HG02588 (cell line): ENCODE data around the gene PLA2G4E.

Source experiments
- ATAC-seq: cut with Tn5 transposase; IDR thresholded peaks from one replicate; pipeline ENCODE4 v1.9.1; 2021; ENCODE audit warnings: mild to moderate bottlenecking, moderate library complexity; ENCODE audit not compliant: unreplicated experiment

The PLA2G4E gene

DNA sequence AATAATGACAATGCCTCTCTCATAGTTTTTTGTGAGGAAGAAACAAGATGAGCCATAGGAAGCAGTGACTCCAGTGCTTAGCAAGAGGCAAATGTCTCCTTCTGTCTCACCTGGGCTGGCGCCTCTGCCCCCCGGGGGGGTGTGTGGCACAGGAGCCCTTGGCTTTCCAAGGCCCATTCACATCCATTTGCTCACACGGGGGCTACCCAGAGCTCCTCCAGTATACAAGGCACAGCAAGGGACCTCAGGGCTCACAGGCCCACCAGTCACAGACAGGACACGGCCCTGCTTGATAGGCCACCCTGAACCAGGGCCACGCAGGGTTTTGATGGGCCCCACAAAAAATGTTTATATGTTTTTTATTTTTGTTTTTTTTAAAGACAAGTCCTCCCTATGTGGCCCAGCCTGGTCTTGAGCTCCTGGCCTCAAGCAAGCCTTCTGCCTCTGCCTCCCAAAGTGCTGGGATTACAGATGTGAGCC is 26.6 kb downstream of the PLA2G4E start:
- ATAC-seq: no peak

DNA sequence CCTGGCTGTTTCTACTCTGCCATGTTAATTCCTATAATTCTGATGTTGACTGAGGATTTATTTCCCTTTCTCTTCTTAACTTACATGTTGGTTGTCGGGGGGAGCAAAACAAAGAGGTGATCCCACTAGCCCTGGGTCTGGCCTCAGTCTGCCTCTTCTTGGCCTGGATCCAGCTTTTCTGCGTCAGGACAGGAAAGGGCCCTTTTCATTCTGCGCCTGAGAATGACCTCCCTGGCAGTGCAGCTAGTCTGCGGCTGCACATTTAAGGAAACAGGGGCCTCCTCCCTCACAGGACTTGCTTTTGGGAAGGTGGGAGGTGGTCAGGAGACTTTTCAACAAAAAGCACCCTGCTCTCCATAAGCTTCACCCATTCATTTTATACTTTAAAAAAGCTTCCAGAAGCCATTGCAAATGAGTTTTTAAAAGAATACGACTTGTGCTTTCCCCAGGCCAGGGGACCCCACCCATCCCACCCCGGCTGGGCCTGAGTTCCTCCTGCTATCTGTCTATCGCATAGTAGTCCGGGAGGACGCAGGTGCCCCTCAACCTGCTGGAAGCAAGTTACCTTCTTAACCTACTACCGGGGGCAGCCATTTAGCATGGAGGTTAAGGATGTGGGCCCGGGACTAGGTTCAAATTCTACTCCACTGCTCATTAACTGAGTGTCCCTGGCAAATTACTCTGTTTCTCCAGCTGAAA is 27.2 kb downstream of the PLA2G4E start:
- ATAC-seq: no peak

DNA sequence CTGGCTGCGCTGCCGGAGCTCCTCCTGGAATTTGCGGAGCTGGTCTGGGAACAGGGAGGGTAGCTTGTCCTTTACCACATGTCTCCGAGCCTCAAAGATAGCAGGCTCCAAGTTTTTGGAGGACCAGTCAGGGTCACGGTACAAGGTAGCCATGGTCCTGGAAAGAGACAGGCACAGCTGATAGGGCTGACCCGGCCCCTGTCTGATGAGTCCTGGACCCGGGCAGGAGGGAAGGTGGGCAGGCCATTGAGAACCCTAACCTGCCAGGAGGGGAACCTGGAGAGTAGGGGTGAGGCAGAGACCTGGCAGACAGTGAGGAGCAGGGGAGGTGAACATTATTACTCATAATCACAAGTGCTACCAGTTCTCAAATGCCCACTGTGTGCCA is 28.0 kb downstream of the PLA2G4E start:
- no peak for ATAC-seq

DNA sequence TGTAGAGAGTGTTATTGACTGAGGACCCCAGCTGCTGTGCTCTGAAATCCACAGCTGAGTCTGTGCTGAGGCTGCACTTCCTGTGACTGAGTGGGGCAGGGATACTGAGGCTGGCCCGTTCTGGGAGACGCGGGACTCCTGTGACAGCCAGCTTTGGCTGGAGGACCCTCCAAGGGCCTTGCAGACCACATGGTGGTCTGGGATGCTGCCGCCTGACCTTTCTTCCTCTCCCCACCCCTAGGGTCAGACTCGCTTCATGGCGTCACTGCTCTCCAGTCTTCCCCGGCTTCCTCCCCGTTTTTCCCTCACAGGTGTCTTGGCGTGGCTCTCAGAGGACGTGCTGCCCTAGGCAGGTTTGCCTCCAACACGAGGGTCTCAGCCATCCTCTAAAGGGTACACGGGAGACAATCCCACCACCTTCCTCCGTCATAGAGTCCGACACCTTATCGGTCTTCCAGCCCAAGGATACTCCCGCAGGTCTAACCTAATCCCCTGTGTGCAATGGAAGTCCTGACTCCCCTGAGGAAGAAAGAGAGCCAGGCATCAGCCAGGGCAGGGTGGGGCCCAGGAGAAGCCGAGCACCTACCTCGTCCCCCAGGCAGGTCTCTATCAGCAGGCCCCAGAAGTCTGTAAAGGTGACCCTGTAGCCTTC is 28.6 kb downstream of the PLA2G4E start:
- ATAC-seq: no peak

DNA sequence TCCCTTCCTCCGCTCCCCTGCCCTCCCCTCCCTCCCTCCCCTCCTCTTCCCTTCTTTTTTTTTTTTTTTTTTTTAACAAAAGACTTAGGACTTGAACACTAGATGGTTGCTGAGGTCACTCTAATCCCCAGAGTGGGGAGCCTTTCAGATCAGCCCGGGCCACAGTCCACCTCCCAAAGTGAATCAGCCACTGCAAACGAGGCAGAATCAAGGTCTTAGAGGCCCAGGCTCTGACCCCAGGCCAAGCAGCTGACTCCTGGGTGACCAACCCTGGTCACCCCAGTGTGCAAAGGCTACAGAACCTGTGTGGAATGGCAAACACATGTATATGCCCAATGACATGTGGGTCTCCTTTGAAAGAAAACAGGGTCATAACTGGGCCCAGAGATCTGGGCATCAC is 30.2 kb downstream of the PLA2G4E start:
- no peak for ATAC-seq

DNA sequence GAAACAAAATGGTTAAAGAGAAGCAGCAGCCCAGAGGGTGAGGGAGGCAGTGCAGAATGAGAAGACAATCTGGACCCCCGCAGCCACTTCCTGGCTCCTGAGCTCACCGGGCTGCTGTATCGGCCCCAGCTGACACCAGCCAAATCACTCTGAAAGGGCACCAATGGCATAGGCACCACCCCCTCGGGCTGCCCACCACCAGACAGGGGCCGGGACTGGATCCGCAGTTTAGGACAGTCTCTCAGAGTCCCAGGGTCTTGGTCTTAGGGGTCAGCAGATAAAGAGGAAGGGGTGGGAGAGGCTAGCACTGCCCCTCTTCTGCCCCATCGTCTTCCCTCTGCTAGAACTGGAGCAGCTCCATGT is 30.6 kb downstream of the PLA2G4E start:
- ATAC-seq: no peak

DNA sequence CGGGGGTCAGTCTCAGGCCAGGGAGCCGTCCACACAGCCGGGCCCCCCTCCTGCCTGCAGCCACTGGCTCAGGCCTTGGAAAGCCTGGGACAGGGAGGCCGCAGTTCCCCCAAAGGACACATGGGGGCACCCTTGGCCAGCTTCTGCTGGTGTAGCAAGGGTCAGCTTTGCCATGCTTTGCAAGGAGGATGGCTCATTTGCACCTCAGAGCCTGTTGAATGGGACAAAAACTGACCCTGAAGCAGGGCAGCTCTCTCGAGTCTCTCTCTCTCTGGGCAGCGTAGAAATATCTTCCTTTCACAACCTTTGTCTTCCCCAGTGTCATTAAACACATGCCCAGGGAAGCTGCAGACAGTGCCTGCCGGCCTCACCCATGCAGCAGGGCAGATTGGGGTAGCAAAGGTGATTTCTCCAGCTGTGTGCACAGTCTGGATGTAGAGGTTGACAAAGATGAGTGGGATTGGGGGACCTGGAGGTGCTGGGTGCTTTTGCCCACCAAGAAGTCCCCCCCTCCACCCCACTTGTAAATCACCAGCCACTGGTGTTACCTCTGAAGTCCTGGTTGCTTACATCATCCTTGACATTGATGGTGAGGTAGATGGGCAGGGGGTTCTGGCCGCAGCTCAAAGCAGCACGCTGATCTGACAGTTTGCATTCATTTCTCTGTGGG is 31.1 kb downstream of the PLA2G4E start:
- no peak for ATAC-seq

DNA sequence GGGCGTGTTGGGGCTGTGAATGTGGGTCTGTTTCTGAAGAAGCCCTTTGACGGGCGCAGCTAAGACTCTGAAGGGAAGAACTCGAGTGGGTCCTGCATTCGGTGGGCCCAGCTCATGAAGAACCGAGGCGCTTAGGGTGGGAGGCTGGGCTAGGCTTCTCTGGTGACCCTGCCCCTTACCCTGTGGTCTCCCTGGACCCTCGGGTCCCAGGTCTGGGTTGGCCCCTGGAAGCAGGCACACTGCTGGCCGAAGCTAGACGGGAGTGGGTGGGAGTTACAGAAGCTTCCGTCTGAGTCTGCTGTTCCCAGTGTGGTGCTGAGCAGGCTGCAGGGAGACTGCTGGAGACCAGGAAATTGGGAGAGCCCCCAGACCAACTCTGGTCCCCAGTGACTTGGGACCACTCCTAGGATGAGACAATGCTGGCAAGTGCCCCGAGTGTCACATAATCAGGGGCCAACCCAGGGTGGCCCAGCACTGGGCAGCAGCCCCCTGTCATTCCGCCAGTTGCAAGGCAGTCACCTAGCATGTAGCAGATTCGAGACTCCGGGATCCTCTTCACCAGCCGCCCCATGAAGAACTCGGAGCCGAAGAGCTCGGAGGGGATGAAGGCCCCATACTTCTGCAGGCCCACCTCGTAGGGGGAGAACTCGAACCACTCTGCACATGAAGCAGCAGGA is 31.8 kb downstream of the PLA2G4E start:
- no peak for ATAC-seq

DNA sequence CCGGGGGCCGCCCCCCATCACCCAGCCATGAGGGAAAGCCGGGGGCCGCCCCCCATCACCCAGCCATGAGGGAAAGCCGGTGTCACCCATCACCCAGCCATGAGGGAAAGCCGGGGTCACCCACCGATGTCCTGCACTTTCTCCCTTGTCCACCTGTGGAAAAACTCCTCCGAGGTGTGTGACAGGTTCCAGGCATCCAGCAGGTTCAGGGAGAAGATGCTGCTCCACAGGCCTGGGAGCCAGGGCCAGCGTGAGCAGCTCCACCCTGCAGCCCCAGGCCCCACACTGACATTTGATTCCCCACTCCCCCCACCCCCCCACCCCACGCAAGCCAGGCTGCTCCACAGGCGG is 32.9 kb downstream of the PLA2G4E start:
- no peak for ATAC-seq

DNA sequence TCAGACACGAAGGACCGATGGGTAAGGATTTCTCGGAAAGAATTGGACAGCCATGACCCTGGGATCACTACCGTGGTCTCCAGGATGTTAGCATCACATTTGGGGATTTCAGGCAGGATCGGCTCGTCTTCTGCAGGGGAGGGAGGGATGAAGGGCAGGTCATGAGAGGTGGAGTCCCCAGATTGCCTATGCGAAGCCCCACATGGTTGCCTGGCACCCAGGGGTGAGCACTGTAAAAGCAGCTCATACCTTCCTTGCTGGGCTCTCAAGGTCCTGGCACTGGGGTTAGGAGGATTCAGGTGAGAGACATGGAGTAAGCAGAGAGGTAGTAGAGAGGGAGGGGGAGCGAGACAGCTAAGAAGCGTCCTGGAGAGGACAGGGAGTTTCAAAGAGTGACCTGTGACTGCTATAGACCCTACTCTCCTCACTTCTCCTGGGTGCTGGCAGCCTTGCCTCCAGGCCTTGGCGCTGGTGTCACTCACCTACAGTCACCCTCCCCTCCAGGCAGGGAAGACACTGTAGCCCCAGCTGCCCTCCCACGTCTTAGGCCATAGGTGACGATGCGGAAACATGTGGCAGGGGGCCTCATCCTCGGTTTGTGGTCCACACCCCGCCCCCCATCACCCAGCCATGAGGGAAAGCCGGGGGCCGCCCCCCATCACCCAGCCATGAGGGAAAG is 33.5 kb downstream of the PLA2G4E start:
- no peak for ATAC-seq

DNA sequence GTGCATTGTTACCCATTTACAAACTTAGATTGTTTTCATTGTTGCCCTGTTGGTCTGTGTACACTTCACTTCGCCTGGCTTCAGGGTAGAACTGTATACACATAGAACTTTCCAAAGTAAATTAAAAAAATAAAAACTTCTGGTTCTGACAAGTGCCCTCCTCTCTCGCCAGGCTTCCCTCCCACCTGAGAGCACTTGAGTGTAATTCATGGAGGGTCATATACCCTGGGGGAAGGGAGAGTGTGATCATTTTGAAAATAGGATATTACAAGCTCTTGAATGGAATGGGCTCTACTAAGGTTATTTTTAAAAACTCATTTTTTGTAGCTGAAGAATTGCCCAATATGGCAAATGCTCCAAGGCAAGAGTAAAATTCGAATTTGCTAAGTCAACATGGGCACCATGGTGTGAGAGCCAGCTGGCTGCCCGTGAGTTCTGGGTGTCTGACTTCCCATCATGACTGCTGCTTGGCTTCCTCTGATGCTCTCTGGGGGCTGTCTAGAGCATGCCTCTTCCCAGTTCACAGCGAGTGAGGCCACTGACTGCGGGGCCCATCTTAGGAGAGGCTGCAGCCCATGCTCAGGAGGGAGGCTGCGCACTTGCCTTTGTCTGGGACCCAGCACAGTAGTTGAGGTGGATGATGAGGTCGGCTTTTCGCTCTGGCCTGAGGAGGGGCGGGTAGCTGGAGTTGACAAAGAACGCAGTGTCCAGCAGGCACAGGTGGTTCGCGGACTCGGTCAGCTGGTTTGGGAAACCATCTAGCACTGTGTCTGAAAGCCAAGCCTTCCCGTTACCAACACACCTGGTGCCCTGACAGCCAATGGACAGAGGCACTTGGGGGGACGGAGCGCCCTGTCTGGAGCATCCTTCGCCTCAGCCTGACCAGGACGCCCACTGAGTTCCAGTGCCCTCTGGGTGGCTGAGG is 35.3 kb downstream of the PLA2G4E start:
- no peak for ATAC-seq

DNA sequence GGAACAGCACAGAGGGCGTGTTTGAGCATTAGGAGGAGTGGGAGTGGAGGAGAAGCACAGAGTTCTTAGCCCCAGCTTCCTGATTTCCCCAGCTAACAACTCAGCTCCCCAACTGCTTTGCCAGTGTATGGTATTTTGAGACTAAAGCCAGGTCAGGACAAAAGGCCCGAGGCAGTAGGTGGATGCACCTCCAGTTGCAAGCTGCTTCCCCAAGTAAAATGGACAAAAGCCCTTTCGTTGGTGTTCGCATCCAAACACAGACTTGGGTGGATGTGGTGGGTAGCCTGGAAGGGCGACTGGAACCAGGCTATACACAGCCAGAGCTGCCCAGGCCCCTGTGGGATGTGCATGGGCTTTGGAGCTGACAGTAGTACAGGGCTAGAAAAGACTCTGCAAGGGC is 36.2 kb downstream of the PLA2G4E start:
- ATAC-seq: no peak

DNA sequence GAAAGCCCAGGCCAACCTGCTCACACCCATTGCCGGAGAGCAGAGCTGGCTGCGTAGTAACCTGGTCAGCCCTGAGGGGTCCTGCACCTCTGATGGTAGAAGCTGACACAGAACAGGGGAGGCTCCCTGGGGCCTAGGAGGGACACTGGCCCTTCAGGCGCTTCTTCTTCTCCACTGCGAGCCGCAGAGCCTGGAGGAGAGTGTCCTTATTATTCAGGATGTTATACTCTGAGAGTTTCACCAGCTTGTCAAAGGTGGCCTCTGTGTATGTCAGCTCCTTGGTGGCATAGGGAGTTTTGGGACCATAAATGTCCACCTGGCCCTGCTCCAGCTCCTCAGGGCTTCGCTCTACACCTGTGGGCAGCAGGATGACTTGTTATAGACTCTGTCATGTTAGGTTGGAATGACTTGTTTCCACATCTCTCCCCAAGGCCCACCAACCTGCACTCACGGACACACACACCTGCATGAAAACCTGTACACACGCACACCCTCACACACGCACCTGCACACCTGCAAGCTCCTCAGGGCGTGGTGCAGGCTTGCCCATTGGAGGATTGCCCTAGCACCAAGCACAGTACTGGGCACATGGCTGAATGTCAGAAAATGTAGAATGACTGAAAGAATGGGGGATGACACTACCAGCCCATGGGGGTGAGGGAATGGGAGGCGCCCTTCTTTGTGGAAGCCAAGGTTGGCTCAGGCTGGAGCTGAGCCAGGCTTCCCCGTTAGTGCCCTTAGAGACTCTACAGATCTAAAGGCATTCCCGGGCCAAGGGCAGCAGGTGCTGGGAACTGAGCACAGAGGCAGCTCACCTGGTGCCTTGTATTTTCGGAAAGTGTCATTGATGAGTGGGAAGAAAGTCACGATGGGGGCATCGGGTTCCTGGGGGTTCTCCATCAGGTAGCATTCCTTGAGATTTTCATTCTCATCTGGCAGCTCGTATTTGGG is 36.9 kb downstream of the PLA2G4E start:
- no peak for ATAC-seq

DNA sequence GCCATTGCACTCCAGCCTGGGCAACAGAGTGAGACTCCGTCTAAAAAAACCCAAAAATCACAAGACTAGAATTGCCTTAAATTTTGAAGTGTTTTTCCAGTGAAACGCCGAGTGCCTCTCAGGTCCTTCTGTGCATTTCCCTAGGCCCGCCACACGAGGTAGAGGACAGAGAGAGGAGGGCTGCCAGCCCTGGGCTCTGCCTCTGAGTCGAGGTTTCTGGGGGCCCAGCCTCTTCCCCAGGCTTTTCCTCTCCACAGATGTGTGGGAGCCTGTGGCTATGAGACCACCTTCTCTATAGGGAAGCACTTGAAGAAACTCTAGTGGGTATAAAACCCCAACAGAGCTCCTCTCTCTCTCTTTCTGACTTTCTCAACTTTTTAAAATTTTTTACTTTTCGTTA is 37.6 kb downstream of the PLA2G4E start:
- no peak for ATAC-seq

DNA sequence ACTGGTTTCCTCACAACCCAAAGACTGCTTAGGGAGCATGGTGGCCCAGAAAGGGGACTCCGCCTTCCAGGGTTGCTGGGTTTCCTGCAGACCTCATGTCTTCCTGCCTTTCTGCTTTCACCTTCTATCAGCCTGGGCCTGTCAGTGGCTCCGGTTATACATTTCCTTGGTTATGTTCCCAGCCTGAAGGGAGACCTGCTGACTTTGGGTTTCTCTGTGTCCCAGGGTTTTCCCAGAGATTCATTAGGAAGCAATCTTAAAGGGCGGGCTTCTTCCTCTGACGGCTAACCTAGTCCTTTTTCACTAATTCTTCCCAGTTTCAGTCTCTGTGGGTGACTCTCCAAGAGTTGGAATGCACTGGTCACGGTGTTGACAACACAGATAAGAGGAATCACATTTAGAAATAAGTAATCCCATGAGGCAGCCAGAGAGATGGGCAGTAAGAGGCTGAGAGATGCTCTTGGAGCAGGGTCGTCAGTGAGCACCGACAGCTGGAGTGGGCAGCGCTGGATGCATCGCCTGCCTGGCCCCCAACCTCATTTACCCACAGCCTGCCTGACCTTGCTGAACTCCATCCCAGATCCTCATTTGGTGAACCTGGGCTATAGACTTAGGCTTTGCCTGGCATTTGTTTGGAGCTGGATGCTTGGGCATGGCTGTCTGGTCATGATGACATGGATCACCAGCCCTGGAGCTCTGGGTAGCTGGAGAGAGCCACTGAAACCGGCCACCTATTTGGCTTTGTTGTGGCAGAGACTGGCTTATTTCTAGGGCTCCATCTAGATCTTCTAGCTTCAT is 38.5 kb downstream of the PLA2G4E start:
- no peak for ATAC-seq

DNA sequence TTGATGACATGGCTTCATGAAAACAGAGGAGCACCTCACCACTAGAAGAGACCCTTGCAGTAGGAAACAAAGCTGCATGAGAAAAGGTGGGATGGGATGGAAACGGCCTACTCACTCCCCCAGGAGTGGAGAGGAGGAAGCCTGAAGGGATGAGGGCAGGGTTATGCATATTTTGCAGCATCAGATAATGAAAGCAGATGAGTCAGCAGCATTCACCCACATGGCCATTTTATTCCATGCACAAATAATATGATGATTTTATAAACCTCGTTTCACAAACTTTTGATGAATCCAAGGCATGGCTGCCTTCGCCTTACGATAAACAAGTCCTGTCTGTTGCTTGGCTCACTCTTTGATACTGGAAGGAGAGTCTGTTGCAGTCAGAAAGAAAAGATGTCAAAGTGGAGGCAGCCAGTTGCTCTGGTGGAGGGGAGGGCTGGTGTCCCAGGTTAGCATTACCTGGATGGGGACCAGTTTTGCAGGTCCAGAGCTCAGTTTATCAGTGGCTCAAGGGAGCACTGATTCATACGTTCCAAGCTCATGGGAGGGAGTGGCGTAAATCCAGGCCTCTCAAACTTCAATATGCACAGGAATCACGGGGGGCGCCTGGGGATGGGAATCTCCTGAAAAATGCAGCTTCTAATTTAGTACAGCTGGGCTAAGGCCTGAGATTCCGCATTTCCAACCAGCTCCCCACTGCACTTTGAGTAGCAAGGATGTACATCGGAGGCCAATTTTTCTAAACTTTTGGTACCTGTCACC is 39.3 kb downstream of the PLA2G4E start:
- no peak for ATAC-seq

DNA sequence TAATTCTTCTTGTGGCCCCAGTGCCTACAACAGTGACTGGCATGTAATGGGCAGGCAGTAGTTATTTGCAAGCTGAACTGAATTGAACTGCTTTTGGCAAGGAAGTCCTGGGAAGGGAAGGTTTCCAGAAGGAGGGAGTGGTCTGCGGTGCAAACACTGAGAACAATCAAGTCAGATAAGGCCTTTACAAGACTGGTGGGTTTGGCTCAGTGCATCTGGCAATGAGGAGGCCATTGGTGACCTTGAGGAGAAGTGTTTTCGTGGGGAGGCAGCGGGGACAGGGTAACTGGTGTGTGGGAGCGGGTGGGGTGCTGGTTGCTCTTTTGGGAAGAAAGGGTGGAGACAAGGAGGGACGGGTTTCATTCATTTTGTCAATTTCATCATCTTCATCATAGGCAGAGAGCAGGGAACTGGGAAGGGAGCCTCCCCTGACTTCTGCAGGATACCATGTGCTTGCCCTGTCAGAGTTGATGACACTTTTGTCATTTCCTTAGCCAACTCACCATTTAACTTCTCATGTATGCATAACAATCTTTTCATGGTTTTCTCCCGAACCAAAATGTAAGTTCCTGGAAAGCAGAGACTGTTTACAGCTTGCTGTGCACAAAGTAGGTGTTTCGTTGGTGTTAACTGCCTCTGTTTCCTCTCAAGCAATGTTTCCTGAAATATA is 40.1 kb downstream of the PLA2G4E start:
- ATAC-seq: no peak
